Measurements from ENCODE around the gene KRT39.
"Not testable (repeated sequence)": the region's sequence is repeated elsewhere in the genome, so short reads cannot be mapped to it uniquely, and the experiment has no call there.

KRT39 gene

GRCh38 chr17:40966848-40967247 lies at the start of gene KRT39:
KRT39 (minus strand) TSS chr17:40966948; CDS start chr17:40966856, 92 bp downstream.
- DNase-seq (ENCODE audit: low read depth), result no peak

- no peak for DNase-seq (ENCODE audit: low read depth)
Observed at GRCh38 chr17:41015454-41015853, 48.7 kb upstream of the KRT39 start.

DNA sequence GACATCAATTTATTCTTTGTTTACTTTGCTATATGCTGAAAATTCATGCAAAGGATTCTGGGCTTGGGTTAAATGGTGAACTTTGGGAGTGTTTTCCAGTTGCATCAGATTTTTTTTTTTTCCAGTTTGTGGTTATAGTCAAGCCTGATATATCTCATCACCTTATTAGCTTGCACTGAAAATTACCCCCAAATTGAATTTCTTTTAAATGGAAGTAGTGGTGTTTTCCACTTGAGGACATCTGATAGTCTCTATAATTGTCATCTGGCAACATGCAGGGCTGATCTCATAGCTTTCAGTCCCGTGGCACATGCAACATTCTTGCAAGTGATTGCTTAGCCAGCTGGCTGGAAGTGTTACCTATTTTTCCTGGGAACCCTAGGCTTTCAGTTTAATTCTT lies 46.9 kb upstream of the KRT39 start:
- no peak for DNase-seq (ENCODE audit: low read depth)

GRCh38 chr17:41013181-41013580 lies 46.4 kb upstream of the KRT39 start:
- DNase-seq (ENCODE audit: low read depth), result no peak

DNA sequence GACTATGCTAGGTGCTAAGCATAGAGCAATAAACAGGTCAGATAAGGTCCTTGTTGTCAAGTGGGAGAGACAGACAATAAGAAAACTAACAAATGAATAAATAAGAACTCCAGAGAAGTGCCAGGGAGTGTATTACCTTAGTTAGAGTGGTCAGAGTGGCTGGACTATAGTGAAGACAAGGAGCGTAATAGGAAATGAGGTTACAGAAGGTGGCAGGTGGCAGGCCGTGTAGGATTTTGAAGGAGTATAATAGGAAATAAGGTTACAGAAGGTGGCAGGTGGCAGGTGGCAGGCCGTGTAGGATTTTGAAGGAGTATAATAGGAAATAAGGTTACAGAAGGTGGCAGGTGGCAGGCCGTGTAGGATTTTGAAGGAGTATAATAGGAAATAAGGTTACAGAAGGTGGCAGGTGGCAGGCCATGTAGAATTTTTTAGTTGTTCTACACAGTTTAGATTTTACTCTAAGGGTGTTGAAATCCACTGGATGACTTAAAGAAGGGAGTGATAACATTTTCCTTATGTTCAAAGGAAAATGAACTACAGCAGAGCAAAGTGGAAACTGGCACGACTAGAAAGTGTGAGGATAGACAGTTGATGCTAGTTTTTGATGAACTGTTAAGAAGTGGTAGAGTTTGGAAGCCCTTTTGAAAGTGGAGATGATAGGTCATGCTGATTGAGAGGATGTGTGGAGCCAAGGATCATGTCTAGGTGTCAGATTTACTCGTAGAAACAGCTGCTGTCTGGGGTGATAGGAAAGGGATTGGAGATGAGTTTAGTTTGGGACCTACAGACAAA lies 45.8 kb upstream of the KRT39 start:
- DNase-seq (ENCODE audit: low read depth), result no peak

DNA sequence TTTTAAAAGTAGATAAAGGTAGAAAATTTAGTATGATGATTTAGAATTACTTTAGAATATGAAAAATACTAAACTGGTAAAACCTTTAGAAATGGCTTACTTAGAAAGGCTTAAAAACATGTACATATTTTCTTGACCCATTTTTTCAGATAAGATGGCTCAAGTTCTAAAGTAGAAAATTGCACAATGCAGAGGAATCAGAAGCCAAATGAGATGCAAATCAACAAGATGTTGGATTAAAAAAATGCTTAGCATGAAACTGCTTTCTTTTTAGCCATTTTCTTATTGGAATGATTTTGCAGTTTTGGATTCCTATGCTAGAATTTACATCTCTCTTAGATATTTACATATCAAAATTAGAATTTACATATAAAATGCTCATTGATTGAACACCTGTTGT lies 43.7 kb upstream of the KRT39 start:
- DNase-seq (ENCODE audit: low read depth), result no peak

GRCh38 chr17:41009936-41010335 lies 43.2 kb upstream of the KRT39 start:
- DNase-seq (ENCODE audit: low read depth), result no peak

DNA sequence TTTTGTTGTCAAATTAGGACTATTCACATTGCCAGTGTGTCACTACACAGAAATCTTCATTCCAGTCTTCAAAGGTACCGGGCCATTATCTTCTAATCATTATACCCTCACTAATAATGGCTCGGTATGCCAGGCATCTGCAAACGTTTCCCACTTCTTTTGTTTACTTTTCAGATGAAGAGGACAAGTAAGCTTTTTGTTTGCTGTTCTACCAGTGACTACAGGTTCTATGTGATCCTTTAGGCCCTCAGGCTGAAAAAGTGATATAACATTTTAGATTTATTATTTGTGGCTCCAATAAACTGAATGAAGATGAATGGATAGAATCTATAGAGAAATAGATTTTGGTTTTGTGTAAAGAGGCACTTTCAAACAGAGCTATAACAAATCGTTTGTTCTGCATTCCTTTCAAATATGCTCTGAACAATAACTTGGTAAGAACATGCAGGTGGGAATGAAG lies 42.6 kb upstream of the KRT39 start:
- DNase-seq (ENCODE audit: low read depth), result no peak

GRCh38 chr17:41008811-41009210 lies 42.1 kb upstream of the KRT39 start, which contains the start of gene KRTAP3-1:
KRTAP3-1 (minus strand) TSS chr17:41009128; CDS start chr17:41009074, 54 bp downstream.
- no peak for DNase-seq (ENCODE audit: low read depth)

DNA sequence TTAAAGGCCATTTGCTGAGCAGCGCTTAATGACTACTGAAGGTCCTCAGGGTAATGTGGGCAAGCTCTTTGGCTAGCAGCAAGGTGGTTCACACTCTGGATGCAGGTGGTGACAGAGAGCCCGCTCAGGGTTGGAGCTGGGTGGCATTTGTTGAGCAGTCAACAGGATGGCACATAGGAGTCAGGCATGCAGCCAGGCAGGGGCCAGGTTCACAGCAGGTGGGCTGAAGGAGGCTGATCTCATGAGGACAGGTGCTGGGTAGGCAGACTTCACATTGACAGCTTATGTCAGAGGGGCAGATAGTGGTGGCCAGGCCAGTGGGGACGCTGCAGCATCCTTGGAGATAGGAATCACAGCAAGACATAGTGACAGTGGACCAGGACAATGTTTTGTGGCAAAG lies 37.6 kb upstream of the KRT39 start:
- no peak for DNase-seq (ENCODE audit: low read depth)

GRCh38 chr17:41003926-41004325 lies 37.2 kb upstream of the KRT39 start:
- DNase-seq (ENCODE audit: low read depth), result no peak

- DNase-seq (ENCODE audit: low read depth), result no peak
Observed at GRCh38 chr17:41002814-41003213, 36.1 kb upstream of the KRT39 start.

DNA sequence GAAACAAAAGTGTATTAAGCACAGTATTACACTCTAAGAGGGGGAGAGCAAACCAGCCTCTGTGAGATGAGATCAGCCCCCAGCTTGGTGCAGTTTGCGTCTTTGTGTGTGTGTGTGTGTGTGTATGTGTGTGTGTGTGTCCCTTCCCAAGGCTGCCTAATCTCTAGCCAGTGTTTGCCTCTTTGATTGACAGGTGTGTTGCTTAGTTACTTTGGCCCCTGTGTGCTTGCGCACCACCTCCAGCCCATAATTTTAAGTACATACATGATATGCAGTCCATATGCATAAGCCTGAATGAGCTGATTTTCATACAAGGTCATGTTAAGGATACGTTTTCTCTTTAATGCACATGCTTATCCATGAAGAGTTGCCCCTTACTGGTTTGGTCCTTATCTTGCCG lies 35.0 kb upstream of the KRT39 start:
- no peak for DNase-seq (ENCODE audit: low read depth)

- DNase-seq (ENCODE audit: low read depth), result not testable (repeated sequence)
Observed at GRCh38 chr17:40999563-40999962, 32.8 kb upstream of the KRT39 start, which contains the start of gene KRTAP3-2. KRTAP3-2 (minus strand) TSS chr17:40999906; CDS start chr17:40999853, 53 bp downstream.

GRCh38 chr17:40997361-40997760 lies 30.6 kb upstream of the KRT39 start:
- DNase-seq (ENCODE audit: low read depth), result no peak

DNA sequence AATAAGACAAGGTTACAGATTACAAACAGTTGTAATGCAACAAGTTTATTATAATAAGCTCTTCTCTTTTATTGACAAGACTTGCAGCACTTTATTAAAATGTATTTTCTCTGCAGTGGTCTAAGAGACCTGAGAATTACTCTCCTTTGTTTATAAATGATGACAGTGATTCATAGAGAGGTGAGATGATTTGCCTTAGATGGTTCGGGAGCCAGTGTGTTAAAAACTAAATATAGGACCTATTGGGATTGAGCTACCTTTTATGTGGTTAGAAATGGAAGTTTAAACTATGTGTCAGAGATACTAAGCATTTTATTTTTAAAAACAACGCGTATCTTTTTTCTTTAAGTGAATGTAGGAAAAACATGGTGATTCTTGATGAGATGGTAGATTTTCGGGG lies 30.1 kb upstream of the KRT39 start:
- no peak for DNase-seq (ENCODE audit: low read depth)

DNA sequence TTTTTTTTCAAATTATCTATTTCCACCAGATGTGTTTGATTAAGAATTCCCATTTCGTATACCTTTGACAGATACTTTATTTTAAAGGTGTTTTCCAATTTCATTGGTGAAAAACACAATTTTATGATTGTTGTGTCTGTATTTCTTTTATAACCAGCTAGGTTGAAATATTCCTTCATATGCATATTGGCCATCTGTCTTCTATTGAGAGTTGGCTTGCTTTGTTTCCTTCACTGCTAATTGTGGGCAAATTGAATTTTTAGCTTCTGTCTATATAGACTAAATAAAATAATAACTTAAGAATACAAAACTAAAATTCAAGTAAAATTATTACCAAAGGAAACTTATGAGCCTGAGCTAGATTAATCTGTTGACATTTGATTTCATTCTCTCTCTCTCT lies 28.4 kb upstream of the KRT39 start:
- no peak for DNase-seq (ENCODE audit: low read depth)

DNA sequence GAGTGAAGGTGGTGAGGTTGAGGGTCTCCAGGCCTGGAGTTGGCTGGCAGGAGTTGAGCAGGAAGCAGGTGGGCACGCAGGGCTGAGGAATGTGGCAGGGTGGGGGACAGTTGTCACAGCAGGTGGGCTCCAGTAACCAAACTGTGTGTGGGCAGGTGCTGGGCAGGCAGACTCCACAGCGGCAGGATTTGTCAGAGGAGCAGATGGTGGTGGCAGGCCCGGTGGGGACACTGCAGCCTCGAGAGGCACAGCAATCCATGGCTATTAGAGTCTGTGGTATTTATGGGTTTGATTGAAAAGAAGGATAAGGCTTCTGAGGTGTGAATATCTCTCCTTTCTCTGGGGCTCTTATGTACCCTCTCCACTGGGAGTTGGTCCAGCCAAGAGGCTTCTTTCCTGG lies 27.1 kb upstream of the KRT39 start, which contains the start of gene KRTAP3-3:
TSS of gene KRTAP3-3 (minus strand) at position 326 of the 400 bp plus-strand sequence. CDS start at position 259, 67 bp downstream.
- no peak for DNase-seq (ENCODE audit: low read depth)

DNA sequence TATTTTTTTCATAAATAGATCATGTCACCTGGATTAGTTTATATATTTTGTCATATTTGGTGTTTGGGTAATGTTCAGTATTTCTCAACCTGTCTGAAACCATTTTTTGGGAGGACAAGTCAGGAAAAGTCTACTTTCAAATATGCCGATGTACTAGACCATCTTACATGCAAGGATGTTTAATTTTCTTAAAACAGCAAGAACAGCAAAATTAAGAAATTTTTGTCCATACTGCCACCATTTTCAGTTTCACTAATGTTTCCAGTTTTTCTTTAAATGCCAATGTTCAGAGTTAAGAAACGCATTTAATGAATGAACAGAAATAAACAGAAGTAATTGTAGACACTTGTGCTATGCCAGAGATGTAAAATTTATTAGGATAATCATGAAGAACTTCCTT lies 26.3 kb upstream of the KRT39 start:
- no peak for DNase-seq (ENCODE audit: low read depth)

DNA sequence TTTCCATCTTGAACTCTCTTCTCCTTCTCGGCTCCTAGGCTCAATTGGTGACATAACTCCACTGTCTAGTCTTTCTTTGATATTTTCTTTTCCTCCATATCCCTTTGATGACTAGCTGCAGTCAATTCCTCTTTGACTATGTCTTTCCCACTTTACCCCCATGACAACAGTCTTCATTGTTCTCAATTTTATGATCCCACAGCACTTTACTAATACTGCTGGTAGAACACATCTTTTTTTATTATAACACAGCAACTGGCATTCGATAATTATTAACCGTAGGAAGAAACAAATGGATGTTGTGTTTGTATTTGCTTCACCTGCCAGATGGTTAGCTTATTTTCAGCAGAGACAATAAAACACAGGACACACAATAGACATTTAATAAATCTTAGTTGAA lies 25.9 kb upstream of the KRT39 start:
- no peak for DNase-seq (ENCODE audit: low read depth)

DNA sequence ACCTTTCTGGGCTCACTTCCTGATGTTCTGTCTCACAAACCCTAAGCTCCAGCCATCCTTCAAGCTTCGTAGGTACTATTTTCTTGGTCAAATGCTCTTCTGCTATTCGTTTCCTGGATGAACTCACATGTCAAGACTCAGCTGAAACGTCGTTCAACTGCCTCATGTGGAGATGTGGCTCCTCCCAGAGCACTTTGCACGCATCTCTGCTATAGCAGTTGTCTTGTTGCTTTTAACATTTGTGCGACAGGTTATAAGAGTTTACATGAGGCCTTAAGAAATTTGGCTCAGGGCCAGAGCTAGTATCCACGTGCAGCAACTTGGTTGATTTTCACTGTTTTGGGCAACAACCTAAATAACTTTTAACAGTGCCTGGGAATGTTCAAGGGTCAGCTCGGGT lies 20.2 kb upstream of the KRT39 start:
- DNase-seq (ENCODE audit: low read depth), result no peak

DNA sequence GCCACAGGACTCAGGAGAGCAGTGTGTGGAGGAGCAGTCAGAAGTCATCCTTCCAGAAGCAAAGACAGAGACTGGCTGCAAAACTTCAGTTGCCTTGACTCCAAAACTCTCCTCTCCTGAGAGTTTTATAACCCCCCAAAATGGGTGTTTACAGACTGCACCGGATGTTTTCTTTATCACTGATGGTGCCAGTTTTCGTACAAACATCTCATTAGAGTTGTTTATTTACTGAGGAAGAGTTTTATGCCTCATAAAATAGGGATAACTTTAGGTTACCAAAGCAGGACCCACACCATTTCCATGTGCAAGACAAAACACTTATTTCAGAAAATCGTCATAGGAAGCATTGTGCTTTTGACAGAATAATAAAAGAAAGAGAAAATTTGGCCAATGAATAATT lies 17.5 kb upstream of the KRT39 start, which contains the start of gene KRT40:
TSS of gene KRT40 (minus strand) at position 101 of the 400 bp plus-strand sequence. CDS start at position 48, 53 bp downstream.
- DNase-seq (ENCODE audit: low read depth), result no peak

- DNase-seq (ENCODE audit: low read depth), result no peak
Observed at GRCh38 chr17:40981115-40981514, 14.4 kb upstream of the KRT39 start.

DNA sequence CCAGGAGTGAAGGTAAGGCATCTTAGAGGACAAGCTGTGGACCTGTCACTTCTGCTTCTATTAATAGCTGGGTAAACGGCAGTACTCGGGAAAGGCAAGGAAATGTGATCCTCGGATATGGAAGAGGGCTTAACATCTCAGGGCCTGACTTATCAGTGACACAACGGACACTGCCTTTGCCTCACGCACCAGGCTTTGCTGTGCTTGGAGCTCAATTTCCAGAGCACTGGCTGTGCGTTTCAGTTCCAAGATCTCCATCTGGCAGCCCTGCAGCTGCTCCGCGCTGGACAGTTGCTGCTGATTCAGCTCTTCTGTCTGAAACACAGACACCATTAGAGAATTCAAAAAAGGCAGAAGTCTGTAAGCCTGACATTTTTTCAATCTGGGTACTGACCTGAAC lies 13.8 kb upstream of the KRT39 start:
- DNase-seq (ENCODE audit: low read depth), result no peak
